AG09319 (cell line): ENCODE data around the gene ELAVL1.
A peak's percentile ranks its signal among the peaks of the same experiment; 100 is the strongest.

ENCODE experiments used
- DNase-seq: peaks from one replicate; pipeline ENCODE4 v3.0.0-alpha.2; 2010; ENCODE audit warnings: low read depth; ENCODE audit errors: extremely low read depth
- CTCF ChIP-seq: IDR thresholded peaks from 2 replicates; pipeline ENCODE4 v1.5.1; 2011; ENCODE audit warnings: low read depth, mild to moderate bottlenecking, inconsistent platforms, low read length, moderate library complexity

Gene ELAVL1

GRCh38 chr19:7917267-7918061, 88.0 kb downstream of the ELAVL1 start:
- DNase-seq = no peak
- TF ChIP-seq CTCF = peak; percentile 58

DNA sequence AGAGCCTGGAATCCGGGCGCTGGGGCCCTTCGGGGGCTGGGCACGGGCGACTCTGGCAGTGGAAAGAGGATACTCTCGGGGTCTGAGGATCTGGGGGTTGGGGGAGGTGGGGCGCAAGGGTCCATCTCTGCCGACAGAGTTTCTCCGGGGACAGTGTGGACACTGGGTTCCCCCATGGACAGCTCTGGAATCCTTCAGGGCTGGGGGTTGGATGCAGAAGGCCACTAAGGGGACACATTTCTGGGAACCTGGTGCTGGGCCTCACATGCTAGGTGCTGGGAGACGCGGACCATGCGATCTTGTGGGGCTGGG, 88.5 kb downstream of the ELAVL1 start:
- no peak for DNase-seq
- TF ChIP-seq CTCF = no peak; the same call in 1 of the 2 replicates

DNA sequence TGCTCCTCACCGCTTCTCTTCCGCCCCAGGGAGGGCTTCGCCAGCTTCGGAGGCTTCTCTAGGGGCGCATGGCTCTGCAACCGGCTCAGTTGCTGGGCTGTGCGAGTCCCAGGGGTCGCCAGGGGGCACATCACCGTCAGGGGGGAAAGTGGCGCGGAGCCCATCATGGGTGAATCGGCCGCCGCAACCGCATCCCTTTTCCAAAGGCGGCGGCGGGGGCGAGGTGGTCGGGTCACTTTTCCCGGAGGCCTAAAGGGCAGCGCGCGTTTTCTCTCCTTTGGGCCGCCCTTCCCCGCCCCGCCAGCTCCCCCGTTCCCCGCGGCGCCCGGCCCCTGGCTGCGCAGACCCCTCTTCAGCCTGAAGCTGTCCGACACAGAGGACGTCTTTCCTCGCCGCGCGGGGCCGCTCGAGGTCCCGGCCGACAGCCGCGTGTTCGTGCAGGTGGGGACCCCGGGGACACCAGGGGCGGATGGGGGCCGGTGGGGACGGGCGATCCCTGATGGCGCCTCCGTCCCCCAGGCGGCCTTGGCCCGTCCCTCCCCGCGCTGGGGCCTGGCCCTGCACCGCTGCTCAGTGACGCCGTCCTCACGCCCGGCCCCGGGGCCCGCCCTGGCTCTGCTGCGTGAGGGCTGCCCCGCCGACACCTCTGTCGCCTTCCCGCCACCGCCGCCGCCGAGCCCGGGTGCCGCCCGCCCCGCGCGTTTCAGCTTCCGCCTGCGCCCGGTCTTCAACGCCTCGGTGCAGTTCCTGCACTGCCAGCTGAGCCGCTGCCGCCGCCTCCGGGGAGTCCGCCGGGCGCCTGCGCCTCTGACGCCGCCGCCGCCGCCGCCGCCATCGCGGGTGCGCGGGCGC, 89.1 kb downstream of the ELAVL1 start:
- no peak for DNase-seq
- TF ChIP-seq CTCF = no peak

GRCh38 chr19:7915250-7916102, 90.0 kb downstream of the ELAVL1 start:
- DNase-seq = no peak
- TF ChIP-seq CTCF = no peak

DNA sequence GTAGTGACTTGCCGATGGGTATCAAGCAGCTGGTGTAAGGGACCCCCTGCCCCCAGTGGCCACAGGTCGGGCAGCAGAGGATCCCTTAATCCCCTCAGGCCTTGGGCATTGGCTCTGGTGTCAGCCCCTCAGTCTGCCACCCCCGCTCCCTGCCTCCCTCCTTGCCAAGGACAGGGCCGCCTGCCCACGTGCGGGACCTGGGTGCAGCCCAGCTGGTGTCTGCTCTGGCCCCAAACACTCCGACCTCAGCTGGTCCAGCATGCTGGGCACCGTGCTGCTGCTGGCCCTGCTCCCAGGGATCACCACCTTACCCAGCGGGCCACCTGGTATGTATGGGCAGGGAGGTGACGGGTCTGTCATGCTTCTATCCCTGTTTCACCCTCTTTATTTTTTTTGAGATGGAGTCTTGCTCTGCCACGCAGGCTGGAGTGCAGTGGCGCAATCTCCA, 90.8 kb downstream of the ELAVL1 start, which contains the start of gene TGFBR3L:
TGFBR3L (plus strand) TSS at position 233 of the 448 bp plus-strand sequence.
- no peak for DNase-seq
- no peak for TF ChIP-seq CTCF

- DNase-seq = no peak
- no peak for TF ChIP-seq CTCF
Measured at GRCh38 chr19:7914099-7914498, 91.3 kb downstream of the ELAVL1 start.
